HG03378 (cell line): ENCODE data around the gene USP6NL.
"Not testable (repeated sequence)": the region's sequence is repeated elsewhere in the genome, so short reads cannot be mapped to it uniquely, and the experiment has no call there.

Source experiments
- ATAC-seq: cut with Tn5 transposase; IDR thresholded peaks from one replicate; pipeline ENCODE4 v1.9.1; 2021; ENCODE audit warnings: mild to moderate bottlenecking, moderate library complexity; ENCODE audit not compliant: unreplicated experiment

The USP6NL gene

GRCh38 chr10:11448545-11449244 lies 162.8 kb downstream of the USP6NL start:
- peak; percentile 93 for ATAC-seq

- peak; percentile 43 for ATAC-seq
These were observed 163.3 kb downstream of the USP6NL start for GRCh38 chr10:11448190-11448544.

- ATAC-seq, result no peak
These were observed 163.9 kb downstream of the USP6NL start for GRCh38 chr10:11447586-11447985.

- ATAC-seq, result no peak
These were observed 164.6 kb downstream of the USP6NL start for GRCh38 chr10:11446864-11447263.

- ATAC-seq, result no peak
These were observed 165.3 kb downstream of the USP6NL start for GRCh38 chr10:11446133-11446532.

GRCh38 chr10:11444531-11445228 lies 166.8 kb downstream of the USP6NL start:
- no peak for ATAC-seq

GRCh38 chr10:11444155-11444530 lies 167.3 kb downstream of the USP6NL start:
- no peak for ATAC-seq

GRCh38 chr10:11443468-11444154 lies 167.8 kb downstream of the USP6NL start:
- no peak for ATAC-seq

GRCh38 chr10:11442001-11442773 lies 169.3 kb downstream of the USP6NL start:
- no peak for ATAC-seq

- no peak for ATAC-seq
These were observed 170.3 kb downstream of the USP6NL start for GRCh38 chr10:11441151-11441535.

GRCh38 chr10:11440250-11441150 lies 170.9 kb downstream of the USP6NL start:
- no peak for ATAC-seq

- no peak for ATAC-seq
These were observed 171.9 kb downstream of the USP6NL start for GRCh38 chr10:11439523-11440053.

GRCh38 chr10:11437391-11438142 lies 173.9 kb downstream of the USP6NL start:
- no peak for ATAC-seq

GRCh38 chr10:11436445-11436844 lies 175.0 kb downstream of the USP6NL start:
- not testable (repeated sequence) for ATAC-seq

- no peak for ATAC-seq
These were observed 175.9 kb downstream of the USP6NL start for GRCh38 chr10:11435581-11435981.

- no peak for ATAC-seq
These were observed 177.1 kb downstream of the USP6NL start for GRCh38 chr10:11434324-11434723.

- no peak for ATAC-seq
These were observed 177.8 kb downstream of the USP6NL start for GRCh38 chr10:11433657-11434056.

- no peak for ATAC-seq
These were observed 180.3 kb downstream of the USP6NL start for GRCh38 chr10:11431216-11431555.

- no peak for ATAC-seq
These were observed 180.8 kb downstream of the USP6NL start for GRCh38 chr10:11430421-11431215.
